ENCODE data around the gene DNAAF6.
A peak's percentile ranks its signal among the peaks of the same experiment; 100 is the strongest.
"Not testable (repeated sequence)": the region's sequence is repeated elsewhere in the genome, so short reads cannot be mapped to it uniquely, and the experiment has no call there.

Gene DNAAF6

DNA sequence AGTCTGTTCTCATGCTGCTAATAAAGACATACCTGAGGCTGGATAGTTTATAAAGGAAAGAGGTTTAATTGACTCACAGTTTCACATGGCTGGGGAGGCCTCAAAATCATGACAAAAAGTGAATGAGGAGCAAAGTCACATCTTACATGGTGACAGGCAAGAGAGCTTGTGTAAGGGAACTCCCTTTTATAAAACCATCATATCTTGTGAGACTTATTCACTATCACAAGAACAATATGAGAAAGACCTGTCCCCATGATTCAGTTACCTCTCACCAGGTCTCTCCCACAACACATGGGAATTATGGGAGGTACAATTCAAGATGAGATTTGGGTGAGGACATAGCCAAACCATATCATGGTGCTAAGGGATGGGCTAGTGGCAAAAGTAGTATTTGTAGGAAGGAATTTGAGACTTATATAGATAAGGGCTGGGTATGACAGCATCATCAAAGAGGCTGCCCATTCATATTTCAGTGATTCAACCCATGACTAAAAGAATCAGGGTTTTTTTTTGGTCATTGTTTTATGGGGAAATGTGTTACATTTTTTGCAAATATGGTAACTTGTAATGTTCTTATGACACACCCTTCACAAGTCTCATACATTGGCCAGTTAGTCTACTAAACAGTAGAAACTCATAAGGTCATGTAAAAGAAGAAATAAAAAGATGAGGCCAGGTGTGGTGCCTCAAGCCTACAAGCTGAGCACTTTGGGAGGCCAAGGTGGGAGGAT lies 34.9 kb upstream of the DNAAF6 start:
- no peak overlapping the region for H3K27ac ChIP-seq (ENCODE audit: low read depth, low read length)
- H3K4ac ChIP-seq (ENCODE audit: low read depth, low read length) = no peak overlapping the region
- no peak overlapping the region for H3K4me3 ChIP-seq (ENCODE audit: low read length)
- no peak overlapping the region for H3K18ac ChIP-seq (ENCODE audit: low read length)
- no peaks in the 10 kb centered on the region for H3K79me1 ChIP-seq (ENCODE audit: low read length)
- H3K36me3 ChIP-seq (ENCODE audit: control insufficient read depth, insufficient read depth, low read length) = no peaks in the 10 kb centered on the region
- H3K79me2 ChIP-seq (ENCODE audit: control insufficient read depth, insufficient read depth, low read length) = no peaks in the 10 kb centered on the region
- H3K23ac ChIP-seq (ENCODE audit: low read length) = no peak overlapping the region
- no peak overlapping the region for H2BK120ac ChIP-seq (ENCODE audit: low read depth, low read length)
- H4K5ac ChIP-seq (ENCODE audit: low read length) = no peak overlapping the region
- no peak overlapping the region for H3K56ac ChIP-seq (ENCODE audit: low read length)
- no peak overlapping the region for H4K8ac ChIP-seq (ENCODE audit: low read depth, low read length)
- no peaks in the 10 kb centered on the region for H3K4me1 ChIP-seq (ENCODE audit: control insufficient read depth, low read depth, low read length)
- no peaks in the 10 kb centered on the region for H3K27me3 ChIP-seq (ENCODE audit: insufficient read depth, low read length, poor library complexity)
- no peak for DNase-seq
- H3K9ac ChIP-seq (ENCODE audit: low read length) = no peak overlapping the region
- no peak overlapping the region for H3K4me2 ChIP-seq (ENCODE audit: low read length)
- H2BK5ac ChIP-seq (ENCODE audit: low read length) = no peak overlapping the region
- no peak overlapping the region for H2BK15ac ChIP-seq (replicated peaks; ENCODE audit: low read depth)
- no peak overlapping the region for H2AK5ac ChIP-seq (ENCODE audit: low read length)

GRCh38 chrX:107197319-107197718 lies 9.1 kb upstream of the DNAAF6 start:
- H3K23ac ChIP-seq (ENCODE audit: low read length) = no peak overlapping the region
- H3K4me2 ChIP-seq (ENCODE audit: low read length) = no peak overlapping the region

GRCh38 chrX:107198074-107198473 lies 8.3 kb upstream of the DNAAF6 start:
- not testable (repeated sequence) for H3K4ac ChIP-seq (ENCODE audit: low read depth, low read length); H2BK5ac ChIP-seq (ENCODE audit: low read length); H3K4me3 ChIP-seq (ENCODE audit: low read length); H3K36me3 ChIP-seq (ENCODE audit: control insufficient read depth, insufficient read depth, low read length); H4K8ac ChIP-seq (ENCODE audit: low read depth, low read length); H3K4me2 ChIP-seq (ENCODE audit: low read length); H4K5ac ChIP-seq (ENCODE audit: low read length); H3K79me2 ChIP-seq (ENCODE audit: control insufficient read depth, insufficient read depth, low read length); H3K18ac ChIP-seq (ENCODE audit: low read length); H3K79me1 ChIP-seq (ENCODE audit: low read length); H2BK120ac ChIP-seq (ENCODE audit: low read depth, low read length); H3K27ac ChIP-seq (ENCODE audit: low read depth, low read length); H3K56ac ChIP-seq (ENCODE audit: low read length); DNase-seq; H3K23ac ChIP-seq (ENCODE audit: low read length); H2BK15ac ChIP-seq (replicated peaks; ENCODE audit: low read depth); H2AK5ac ChIP-seq (ENCODE audit: low read length); H3K9ac ChIP-seq (ENCODE audit: low read length); H3K27me3 ChIP-seq (ENCODE audit: insufficient read depth, low read length, poor library complexity); H3K4me1 ChIP-seq (ENCODE audit: control insufficient read depth, low read depth, low read length)
- no CpG with 5 or more reads among the region's 6 CpGs for WGBS (ENCODE audit: extremely low coverage, insufficient coverage, low lambda C conversion rate)

More at GRCh38 chrX:107197319-107197718, 9.1 kb upstream of the DNAAF6 start:
- Histone ChIP-seq H3K79me2 (ENCODE audit: control insufficient read depth, insufficient read depth, low read length) (no peaks in the 10 kb centered on the region), H3K18ac (ENCODE audit: low read length) (no peak overlapping the region), H4K5ac (ENCODE audit: low read length) (no peak overlapping the region), H3K9ac (ENCODE audit: low read length) (no peak overlapping the region), H3K56ac (ENCODE audit: low read length) (no peak overlapping the region), H3K4me1 (ENCODE audit: control insufficient read depth, low read depth, low read length) (no peaks in the 10 kb centered on the region), H3K36me3 (ENCODE audit: control insufficient read depth, insufficient read depth, low read length) (no peaks in the 10 kb centered on the region), H3K27me3 (ENCODE audit: insufficient read depth, low read length, poor library complexity) (no peaks in the 10 kb centered on the region), H3K4me3 (ENCODE audit: low read length) (no peak overlapping the region), H2AK5ac (ENCODE audit: low read length) (no peak overlapping the region), H2BK15ac (replicated peaks; ENCODE audit: low read depth) (no peak overlapping the region), H2BK5ac (ENCODE audit: low read length) (no peak overlapping the region), H3K4ac (ENCODE audit: low read depth, low read length) (no peak overlapping the region), H3K27ac (ENCODE audit: low read depth, low read length) (no peak overlapping the region), H4K8ac (ENCODE audit: low read depth, low read length) (no peak overlapping the region), H3K79me1 (ENCODE audit: low read length) (no peaks in the 10 kb centered on the region), H2BK120ac (ENCODE audit: low read depth, low read length) (no peak overlapping the region)
- no CpG with 5 or more reads among the region's 1 CpG for WGBS (ENCODE audit: extremely low coverage, insufficient coverage, low lambda C conversion rate)
- DNase-seq = peak; percentile 42

- Histone ChIP-seq H4K5ac (ENCODE audit: low read length) (no peak overlapping the region), H3K18ac (ENCODE audit: low read length) (no peak overlapping the region), H3K4me3 (ENCODE audit: low read length) (no peak overlapping the region), H3K56ac (ENCODE audit: low read length) (no peak overlapping the region), H3K4me2 (ENCODE audit: low read length) (no peak overlapping the region), H2BK120ac (ENCODE audit: low read depth, low read length) (no peak overlapping the region), H3K79me2 (ENCODE audit: control insufficient read depth, insufficient read depth, low read length) (no peaks in the 10 kb centered on the region), H4K8ac (ENCODE audit: low read depth, low read length) (no peak overlapping the region), H3K79me1 (ENCODE audit: low read length) (no peaks in the 10 kb centered on the region), H3K27me3 (ENCODE audit: insufficient read depth, low read length, poor library complexity) (no peaks in the 10 kb centered on the region), H3K9ac (ENCODE audit: low read length) (no peak overlapping the region), H2BK15ac (replicated peaks; ENCODE audit: low read depth) (no peak overlapping the region), H3K27ac (ENCODE audit: low read depth, low read length) (no peak overlapping the region), H3K23ac (ENCODE audit: low read length) (no peak overlapping the region), H3K4ac (ENCODE audit: low read depth, low read length) (no peak overlapping the region), H3K4me1 (ENCODE audit: control insufficient read depth, low read depth, low read length) (no peaks in the 10 kb centered on the region), H2BK5ac (ENCODE audit: low read length) (no peak overlapping the region), H2AK5ac (ENCODE audit: low read length) (no peak overlapping the region), H3K36me3 (ENCODE audit: control insufficient read depth, insufficient read depth, low read length) (no peaks in the 10 kb centered on the region)
- DNase-seq = no peak
- no CpG with 5 or more reads among the region's 3 CpGs for WGBS (ENCODE audit: extremely low coverage, insufficient coverage, low lambda C conversion rate)
These were observed 6.9 kb upstream of the DNAAF6 start for GRCh38 chrX:107199491-107199890.

DNA sequence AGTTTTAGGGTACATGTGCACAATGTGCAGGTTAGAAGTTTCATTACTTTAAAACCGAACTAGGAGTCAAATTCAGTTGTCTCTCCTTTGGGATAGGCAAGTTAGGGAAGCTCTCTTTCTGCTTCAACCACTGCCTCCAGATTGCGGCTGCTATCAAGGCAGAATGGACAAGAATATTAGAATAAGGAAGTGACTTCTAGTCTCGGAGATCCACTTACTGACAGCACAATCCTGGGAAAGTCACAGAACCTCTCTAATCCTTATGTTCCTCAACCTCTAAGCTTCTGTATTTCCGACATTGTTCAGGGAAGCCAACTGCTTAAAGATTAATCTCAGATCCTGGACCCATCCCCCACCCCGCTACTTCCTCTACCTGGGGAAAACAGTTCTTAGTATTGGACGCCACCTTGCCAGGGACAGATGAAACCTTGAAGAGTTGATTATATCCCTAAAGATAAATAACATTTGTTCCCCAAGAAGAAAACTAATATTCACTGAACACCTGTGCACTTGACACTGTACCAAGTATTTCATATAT lies 2.3 kb upstream of the DNAAF6 start:
- peak; percentile 15 for DNase-seq
- Histone ChIP-seq H3K4ac (ENCODE audit: low read depth, low read length) (no peak overlapping the region), H3K56ac (ENCODE audit: low read length) (no peak overlapping the region), H3K79me2 (ENCODE audit: control insufficient read depth, insufficient read depth, low read length) (no peaks in the 10 kb centered on the region), H3K27me3 (ENCODE audit: insufficient read depth, low read length, poor library complexity) (no peaks in the 10 kb centered on the region), H3K23ac (ENCODE audit: low read length) (no peak overlapping the region), H2BK5ac (ENCODE audit: low read length) (no peak overlapping the region), H3K36me3 (ENCODE audit: control insufficient read depth, insufficient read depth, low read length) (no peaks in the 10 kb centered on the region), H3K79me1 (ENCODE audit: low read length) (no peaks in the 10 kb centered on the region), H4K5ac (ENCODE audit: low read length) (no peak overlapping the region), H3K18ac (ENCODE audit: low read length) (no peak overlapping the region), H3K4me2 (ENCODE audit: low read length) (no peak overlapping the region), H2BK15ac (replicated peaks; ENCODE audit: low read depth) (no peak overlapping the region), H4K8ac (ENCODE audit: low read depth, low read length) (no peak overlapping the region), H2AK5ac (ENCODE audit: low read length) (no peak overlapping the region), H3K27ac (ENCODE audit: low read depth, low read length) (no peak overlapping the region), H2BK120ac (ENCODE audit: low read depth, low read length) (no peak overlapping the region), H3K4me3 (ENCODE audit: low read length) (no peak overlapping the region), H3K4me1 (ENCODE audit: control insufficient read depth, low read depth, low read length) (no peaks in the 10 kb centered on the region), H3K9ac (ENCODE audit: low read length) (no peak overlapping the region)
- no CpG with 5 or more reads among the region's 6 CpGs for WGBS (ENCODE audit: extremely low coverage, insufficient coverage, low lambda C conversion rate)

- Histone ChIP-seq H3K27me3 (ENCODE audit: insufficient read depth, low read length, poor library complexity) (no peaks in the 10 kb centered on the region), H3K79me2 (ENCODE audit: control insufficient read depth, insufficient read depth, low read length) (no peaks in the 10 kb centered on the region), H3K36me3 (ENCODE audit: control insufficient read depth, insufficient read depth, low read length) (no peaks in the 10 kb centered on the region), H3K9ac (ENCODE audit: low read length) (no peak overlapping the region), H3K27ac (ENCODE audit: low read depth, low read length) (no peak overlapping the region), H2BK15ac (replicated peaks; ENCODE audit: low read depth) (no peak overlapping the region), H3K4me3 (ENCODE audit: low read length) (no peak overlapping the region), H3K18ac (ENCODE audit: low read length) (no peak overlapping the region), H4K5ac (ENCODE audit: low read length) (no peak overlapping the region), H4K8ac (ENCODE audit: low read depth, low read length) (no peak overlapping the region), H3K56ac (ENCODE audit: low read length) (no peak overlapping the region), H3K4me1 (ENCODE audit: control insufficient read depth, low read depth, low read length) (no peaks in the 10 kb centered on the region), H3K4ac (ENCODE audit: low read depth, low read length) (no peak overlapping the region), H3K79me1 (ENCODE audit: low read length) (no peaks in the 10 kb centered on the region), H2AK5ac (ENCODE audit: low read length) (no peak overlapping the region), H2BK5ac (ENCODE audit: low read length) (no peak overlapping the region), H3K4me2 (ENCODE audit: low read length) (no peak overlapping the region), H2BK120ac (ENCODE audit: low read depth, low read length) (no peak overlapping the region), H3K23ac (ENCODE audit: low read length) (no peak overlapping the region)
- no peak for DNase-seq
- no CpG with 5 or more reads among the region's 9 CpGs for WGBS (ENCODE audit: extremely low coverage, insufficient coverage, low lambda C conversion rate)
These were observed 270 bp downstream of the DNAAF6 start for GRCh38 chrX:107206697-107207065.
